GM18507 (cell line): ENCODE data around the gene GNAQ.

Experiments used
- DNase-seq: peaks from one replicate; pipeline ENCODE4 v3.0.0; 2011; ENCODE audit warnings: low read depth; ENCODE audit not compliant: insufficient read length; ENCODE audit errors: extremely low spot score
- FAIRE-seq: peaks from 2 replicates; lab custom pipeline; 2011; peaks lifted over from hg19 to GRCh38; lab: Jason Lieb, UNC

Gene GNAQ

DNA sequence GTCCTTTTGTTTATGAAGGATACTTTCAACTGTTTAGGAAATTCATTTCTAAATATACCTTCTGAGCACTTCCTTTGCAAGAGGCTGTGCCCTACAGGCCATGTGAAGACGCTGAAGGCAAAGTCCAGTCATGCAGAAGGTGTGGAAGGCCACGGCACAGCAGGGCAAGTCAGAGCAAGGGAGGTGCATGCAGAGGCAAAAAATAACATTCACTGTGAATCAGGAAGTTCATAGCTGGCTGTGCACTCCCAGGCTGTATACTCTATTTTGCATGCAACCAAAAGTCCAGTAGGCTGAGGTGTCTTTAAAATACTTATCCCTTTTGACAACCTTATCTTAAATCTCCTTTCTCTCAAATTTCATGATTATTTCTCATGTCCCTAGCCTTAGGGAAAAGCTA, 50.3 kb downstream of the GNAQ start:
- DNase-seq = no peak
- FAIRE-seq = no peak

DNA sequence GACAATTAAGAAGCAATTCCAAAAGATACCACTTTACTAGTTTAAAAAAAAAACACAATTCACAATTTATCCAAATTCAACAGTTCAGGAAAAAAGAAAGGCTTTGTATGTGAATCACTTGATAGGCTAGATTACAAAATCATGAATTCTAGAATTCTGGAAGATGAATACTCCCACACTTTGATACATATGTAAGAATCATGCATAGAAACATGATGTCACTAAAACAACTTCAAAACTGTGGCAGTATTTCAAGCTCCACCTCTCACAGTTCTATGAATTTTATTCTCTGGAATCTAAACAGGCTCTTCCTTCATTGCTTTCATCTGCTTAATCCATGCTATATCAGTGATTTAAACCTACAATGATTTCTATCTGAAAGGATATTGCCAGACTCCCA, 51.0 kb downstream of the GNAQ start:
- no peak for FAIRE-seq
- DNase-seq = no peak

DNA sequence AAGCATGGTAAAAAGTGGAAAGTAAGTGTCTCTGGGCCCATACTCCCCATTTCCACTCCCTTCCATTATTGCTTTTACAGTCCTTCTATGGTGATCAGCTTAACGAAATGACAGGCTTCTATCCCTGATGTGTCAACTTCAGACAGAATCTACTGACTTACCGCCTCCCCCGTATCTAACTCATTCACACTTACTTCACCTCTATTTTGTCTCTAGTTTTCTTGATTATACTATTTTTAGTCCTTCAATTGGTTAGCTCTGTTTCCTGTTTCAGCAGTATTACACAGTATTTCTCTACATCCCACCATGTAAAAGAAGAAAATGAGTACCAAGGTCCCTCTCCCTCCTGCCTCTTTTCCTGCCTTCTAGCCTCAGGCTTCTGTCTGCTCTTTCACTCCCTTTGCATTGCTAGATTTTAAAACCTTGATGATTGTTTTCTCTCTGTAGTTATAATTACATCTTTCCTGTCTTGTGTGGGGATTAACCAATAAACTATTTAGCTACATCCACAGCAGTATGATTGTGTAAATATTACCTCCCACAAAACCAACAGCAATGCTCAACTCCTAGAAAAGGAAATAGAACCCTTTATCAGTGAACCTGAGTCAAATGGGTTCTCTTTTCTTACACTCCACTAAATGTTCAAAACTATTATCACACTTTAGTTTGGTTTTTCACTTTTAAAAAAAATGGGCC, 53.4 kb downstream of the GNAQ start:
- FAIRE-seq (no peak), DNase-seq (no peak)

DNA sequence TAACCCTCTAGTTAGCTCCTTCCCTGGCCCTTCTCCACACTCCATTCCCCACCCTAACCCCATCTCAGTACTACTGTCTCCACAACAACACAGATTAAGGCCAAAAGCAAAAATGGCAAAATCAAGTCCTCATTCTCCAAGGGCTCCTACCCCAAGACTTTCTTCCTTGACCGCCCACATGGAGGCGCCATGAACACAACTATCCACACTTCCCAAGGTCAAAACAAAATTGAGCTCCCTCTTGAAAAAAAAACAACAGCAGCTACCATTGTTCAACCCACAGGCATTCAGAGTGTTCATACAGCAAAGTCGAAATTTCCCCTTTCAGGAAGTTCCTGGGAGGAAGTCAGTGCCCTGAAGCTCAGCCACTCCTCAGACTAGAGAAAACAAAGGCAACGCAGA, 54.4 kb downstream of the GNAQ start:
- no peak for DNase-seq
- no peak for FAIRE-seq

DNA sequence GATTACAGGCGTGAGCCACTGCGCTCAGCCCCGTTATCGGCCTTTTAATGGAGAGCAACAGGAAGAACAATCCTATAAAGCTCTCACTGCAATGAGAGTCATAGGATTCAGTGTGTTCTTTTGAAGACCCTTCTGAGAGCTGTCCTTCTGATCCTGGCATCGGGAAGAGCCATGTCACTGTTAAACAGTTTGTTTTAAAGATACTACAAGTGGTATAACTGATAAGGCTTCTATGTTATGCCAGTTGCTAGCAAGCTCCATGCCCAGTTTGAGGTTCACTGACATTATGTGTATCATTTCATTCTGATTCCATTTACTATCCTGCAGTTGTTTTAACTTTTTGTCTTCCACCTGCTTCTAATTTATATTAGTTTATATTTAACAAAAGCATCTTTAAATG, 55.8 kb downstream of the GNAQ start:
- FAIRE-seq = no peak

DNA sequence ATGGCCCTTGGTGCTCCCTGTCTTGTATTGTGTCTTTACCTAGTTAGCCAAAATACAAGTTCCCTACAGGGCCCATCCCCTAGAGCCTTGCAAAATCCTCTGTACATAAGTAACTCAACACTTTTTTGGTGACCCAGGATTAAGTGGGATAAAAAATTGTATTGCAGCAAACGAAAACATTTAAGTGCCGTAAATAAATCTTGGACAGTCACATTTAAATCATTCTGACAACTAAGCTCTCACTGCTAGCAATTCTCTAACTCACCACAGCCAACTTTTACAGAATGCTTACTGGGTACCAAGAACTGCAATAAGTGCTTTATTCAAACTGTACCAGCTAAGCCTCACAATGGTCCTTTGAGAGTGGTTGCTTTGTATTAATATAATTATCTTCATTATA, 56.6 kb downstream of the GNAQ start:
- DNase-seq = no peak
- no peak for FAIRE-seq

More for the DNA sequence above, 55.8 kb downstream of the GNAQ start:
- no peak for DNase-seq

DNA sequence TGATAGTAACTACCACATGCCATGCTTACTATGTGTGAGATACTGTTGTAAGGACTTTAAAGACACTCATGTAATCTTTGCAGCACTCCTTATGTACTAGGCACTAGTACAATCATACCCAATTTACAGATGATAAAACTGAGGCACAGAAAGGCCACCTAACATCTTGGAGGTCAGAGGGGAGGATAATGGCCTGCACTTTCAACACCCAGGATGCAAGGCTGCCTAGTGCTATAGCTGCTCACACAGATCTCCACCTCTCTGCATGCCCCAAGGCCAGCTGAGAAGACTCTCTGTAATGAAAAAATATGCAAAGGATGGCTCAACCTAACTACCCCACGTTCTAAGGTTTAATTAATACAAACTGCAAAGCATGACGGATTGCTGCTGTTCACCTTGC, 57.2 kb downstream of the GNAQ start:
- no peak for DNase-seq
- no peak for FAIRE-seq

DNA sequence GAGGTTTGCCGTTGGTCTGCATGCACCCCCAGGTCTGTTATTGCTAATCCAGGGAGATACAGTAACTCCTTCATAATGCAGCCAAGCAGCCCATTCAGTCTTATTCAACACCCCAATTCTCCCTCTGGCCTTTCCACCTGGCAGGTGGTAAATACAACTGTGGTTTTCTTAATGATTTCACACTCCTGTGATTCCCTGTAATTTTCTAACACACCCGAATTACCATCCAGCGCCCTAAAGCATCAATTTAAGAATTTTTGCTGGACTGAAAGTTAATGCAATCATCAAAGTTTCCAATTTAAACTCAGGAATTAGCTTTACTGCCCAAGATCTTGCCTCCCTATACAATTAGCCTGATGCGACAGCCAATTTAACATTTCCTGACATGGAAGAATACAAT, 62.5 kb downstream of the GNAQ start:
- FAIRE-seq (no peak), DNase-seq (no peak)

DNA sequence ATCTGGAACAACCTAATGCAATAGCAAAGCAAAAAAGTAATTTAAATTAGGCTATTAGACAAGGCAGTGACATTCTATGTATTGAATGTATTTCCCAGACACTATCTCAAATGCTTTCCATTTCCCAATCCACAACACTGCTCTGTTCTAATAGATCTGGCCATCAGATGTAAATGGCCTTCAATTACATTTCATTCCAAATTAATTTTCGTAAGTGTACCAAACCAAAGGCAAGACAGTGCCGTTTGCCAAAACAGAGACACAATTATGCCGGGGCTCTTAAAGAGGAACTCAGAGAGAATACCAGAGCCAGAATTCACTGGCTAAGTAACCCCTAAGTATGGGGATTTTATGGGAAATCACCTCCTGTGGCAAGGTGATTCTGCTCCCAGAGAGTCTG, 63.1 kb downstream of the GNAQ start:
- DNase-seq = no peak
- no peak for FAIRE-seq

DNA sequence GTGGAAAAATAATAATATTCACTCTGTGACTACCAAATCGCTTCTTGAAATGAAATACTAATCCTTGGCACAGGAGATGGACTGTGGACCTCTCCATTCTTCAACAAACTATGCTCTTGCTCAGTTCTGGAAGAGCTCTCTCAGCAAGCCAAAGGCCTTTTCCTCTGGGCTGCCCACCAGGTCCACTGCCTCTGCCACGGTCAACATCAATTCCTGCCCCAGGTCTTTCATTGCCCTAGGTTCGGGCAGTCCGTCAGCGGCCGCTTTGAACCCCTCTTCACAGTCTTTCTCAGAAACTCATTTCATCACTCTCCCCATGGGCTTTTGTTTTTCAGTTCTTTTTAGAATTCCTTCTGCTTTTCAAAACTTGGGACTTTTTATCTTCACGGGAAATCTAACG, 64.9 kb downstream of the GNAQ start:
- FAIRE-seq (no peak), DNase-seq (no peak)

DNA sequence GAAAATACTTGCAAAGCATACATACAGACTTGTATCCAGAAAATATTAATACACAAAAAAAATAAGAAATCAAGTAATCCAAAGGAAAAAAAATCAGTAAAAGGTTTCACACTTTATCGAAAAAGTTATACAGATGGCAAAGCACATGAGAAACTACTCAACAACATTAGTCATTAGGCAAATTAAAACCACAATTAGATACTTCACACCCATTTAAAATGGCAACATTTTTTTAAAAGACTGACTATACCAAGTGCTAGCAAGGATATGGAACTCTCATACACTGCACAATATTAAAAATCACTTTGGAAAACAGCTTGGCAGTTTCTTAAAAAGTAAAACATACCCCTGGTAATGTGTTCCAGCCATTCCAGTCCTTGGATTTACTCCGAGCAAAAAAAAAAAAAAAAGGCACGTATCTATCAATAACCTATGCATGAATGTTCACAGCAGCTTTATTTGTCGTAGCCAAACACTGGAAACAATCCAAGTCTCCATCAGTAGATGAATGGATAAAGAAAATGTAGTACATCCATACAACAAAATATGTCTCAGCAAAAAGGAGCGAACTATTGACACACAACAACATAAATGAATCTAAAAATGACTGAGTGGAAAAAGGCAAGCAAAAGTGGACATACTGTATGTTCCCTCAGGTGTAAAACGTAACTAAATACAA, 66.0 kb downstream of the GNAQ start:
- FAIRE-seq (no peak), DNase-seq (no peak)

DNA sequence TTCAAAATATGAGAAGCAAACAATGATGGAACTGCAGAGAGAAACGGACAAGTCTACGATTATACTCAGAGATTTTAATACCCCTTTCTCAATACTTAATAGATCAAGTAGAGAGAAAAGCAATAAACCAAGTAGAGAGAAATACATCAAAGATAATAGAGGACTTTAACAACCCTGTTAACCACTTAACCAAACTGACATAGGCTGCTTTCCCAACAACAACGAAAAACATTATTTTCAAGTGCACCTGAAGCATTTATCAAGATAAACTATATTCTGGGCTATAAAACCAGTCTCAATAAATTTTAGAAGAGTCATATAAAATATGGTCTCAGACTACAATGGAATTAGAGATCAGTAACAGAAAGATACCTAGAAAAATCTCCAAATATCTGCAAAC, 67.4 kb downstream of the GNAQ start:
- FAIRE-seq = no peak

DNA sequence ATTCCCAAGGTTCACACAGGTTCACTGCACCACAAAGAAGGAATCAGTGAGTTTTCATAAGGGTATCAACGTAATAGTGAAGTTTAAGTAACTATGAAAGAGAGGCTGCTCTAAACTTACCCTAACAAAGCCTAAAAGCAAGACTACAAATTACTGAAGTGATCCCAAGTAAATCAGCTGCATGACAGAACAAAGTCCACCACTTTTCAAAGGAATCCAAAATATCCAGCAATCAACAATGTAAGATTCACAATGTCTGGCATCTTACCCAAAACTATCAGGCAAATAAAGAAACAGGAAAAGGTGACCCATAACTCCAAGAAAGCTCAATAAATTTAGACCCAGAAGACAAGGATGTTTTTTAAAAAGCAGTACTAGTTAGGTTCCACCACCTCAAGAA, 70.1 kb downstream of the GNAQ start:
- FAIRE-seq (no peak), DNase-seq (no peak)

More for the DNA sequence above, 67.4 kb downstream of the GNAQ start:
- no peak for DNase-seq

DNA sequence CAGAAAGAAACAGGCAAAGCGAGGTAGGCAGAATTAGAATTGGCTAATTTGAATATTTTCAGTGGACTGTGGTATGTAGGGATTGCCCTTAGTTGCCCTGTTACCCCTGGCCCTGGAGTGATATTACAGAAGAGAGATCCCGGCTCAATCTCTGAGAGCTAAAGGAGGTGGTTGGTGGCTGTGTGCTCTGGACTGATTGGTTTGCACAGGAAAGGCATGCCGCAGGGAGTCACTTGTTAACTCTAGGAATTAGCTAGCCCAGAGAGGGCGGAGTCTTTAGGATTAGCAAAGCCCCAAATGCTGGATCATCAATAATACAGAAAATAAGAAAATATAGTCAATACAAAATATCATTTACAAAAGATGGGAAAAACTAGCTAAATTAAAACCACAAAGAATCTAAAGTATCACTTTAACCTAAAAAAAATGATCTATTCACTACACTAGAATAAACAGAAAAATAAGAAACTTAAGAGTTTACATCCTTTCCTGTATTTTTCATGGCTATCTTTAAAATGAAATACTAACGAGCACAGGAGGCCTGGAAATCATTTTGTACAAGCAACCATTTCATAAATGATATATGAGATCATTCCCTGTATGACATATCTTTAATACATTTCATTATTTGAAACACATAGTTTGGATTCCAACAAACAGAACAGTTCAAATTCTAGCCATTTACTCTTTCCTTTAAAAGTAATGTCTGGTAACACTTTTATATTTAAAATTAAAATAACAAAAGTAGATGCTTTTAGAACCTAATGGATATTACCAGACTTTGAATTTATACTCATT, 71.1 kb downstream of the GNAQ start:
- FAIRE-seq = no peak
- no peak for DNase-seq

DNA sequence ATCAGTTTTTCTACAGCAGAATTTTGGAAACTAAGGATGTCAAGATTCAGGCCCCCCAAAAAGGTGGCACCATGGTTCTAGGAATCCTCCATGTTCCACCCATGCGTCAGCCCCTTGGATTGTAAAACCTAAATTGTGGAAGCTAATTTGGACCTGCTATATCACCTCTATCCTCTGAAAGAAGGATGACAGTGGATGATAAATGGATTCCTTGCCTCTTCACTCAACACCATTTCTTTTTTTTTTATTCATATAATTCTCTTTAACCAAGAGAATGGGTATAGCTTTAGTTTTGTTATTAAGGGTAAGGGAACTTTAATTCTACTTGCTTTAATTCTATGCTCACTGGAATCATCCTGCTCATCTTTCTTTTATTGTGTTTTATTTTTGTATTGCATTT, 71.8 kb downstream of the GNAQ start:
- FAIRE-seq (no peak), DNase-seq (no peak)

DNA sequence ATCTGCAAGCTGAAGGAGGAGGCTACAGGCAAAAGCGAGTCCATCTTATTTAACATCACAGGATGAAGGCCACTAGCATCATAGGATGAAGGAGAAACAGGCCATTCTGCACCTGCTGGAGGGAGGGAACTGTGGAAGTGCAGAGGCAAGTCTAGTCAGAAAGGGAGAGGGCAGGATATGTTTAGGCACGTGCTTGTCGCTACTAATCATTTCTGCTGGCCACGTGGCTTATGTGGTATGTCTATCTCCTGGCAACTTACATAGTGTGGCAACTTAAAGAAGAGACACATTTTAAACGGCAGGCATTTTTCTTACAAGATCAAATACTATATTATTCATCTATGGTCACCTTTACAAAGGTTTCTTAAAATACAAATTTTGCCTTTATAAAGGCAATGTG, 74.0 kb downstream of the GNAQ start:
- no peak for FAIRE-seq
- no peak for DNase-seq

DNA sequence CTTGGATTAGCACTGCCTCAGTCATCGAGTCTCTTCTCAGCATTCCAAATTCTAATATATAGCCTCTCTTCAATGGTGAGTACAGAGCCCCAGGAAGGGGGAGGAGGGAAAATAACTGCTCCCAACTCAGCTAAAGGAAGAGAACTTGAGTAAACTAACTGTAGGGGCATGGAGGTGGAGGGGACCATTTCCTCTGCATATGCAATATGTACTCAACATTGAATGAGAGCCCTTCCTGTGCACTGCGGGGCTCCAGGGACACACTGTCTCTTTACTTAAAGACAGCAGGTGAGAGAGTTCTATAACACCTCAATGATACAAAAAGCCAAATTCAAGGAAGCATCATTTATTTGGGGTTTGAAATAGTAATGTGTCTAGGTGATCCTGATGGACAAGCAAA, 75.1 kb downstream of the GNAQ start:
- FAIRE-seq = no peak
- no peak for DNase-seq

DNA sequence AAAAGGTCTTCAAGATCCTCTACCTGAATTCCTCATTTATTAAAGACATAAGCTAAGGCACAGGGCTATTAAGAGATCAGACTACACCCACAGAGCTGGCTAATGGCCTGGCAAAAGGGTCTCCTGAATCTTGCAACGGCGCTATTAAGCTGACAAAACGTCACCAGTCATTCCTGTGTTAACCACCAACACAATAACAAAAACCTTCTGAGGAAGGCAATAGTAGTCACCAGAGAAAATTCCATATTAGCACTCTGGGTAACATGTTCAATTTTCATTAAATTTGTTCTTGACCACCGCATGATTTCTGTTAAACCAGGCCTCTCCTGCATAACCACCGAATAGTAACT, 77.0 kb downstream of the GNAQ start:
- FAIRE-seq (no peak), DNase-seq (no peak)

DNA sequence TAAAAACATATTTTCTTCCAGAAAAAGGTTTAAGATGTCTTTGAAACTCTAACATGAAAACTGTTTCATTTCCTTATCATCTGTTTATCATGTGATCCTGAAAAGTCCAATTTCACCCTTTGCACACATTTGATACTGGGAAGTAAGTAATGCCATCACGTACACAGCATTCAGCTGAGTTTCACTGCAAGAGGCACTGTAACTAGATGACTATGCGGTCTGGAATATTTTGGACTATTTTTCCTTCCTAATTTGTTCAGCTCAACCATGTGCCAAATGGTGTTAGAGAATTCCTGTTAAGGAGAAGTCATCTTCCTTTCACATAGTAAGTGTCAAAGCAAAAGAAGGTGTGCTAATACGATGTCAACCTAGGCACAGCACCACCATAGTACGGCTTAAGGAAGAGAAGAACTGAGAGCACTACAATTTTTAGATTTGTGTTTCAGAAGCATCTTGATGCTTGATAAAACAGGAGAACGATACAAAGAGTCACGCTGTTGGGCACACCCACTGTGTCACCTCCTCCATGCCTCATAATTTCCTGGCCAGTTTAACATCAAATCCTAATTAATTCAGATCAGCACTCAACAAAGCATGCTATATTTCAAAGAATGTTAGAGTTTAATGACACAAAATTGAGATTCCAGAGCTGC, 77.5 kb downstream of the GNAQ start:
- FAIRE-seq (no peak), DNase-seq (no peak)

DNA sequence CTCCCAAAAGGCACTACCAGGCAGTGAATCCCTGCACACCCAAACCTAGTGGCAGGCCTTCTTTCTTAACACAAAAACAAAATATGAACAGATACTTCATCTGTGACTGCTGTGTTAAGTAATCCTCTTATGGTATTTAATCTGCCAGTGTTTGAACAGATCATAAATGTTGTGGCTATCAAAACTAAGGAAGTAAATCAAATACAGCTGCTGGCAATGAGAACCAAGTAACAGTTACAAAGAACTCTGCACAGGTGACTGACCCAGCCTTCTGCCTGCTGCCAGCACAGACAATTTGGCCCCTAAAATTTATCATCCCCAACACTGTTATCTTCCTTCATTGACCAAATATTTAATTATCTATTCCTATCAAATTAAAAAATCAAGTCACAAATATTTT, 78.0 kb downstream of the GNAQ start:
- DNase-seq = no peak
- no peak for FAIRE-seq
